GM12872 (cell line): ENCODE data around the gene KDF1.

Source experiments
- CTCF ChIP-seq: IDR thresholded peaks from 3 replicates; pipeline ENCODE4 v1.5.1; 2011; ENCODE audit warnings: low read depth, mild to moderate bottlenecking, low read length, moderate library complexity; ENCODE audit not compliant: insufficient read depth

Gene KDF1

DNA sequence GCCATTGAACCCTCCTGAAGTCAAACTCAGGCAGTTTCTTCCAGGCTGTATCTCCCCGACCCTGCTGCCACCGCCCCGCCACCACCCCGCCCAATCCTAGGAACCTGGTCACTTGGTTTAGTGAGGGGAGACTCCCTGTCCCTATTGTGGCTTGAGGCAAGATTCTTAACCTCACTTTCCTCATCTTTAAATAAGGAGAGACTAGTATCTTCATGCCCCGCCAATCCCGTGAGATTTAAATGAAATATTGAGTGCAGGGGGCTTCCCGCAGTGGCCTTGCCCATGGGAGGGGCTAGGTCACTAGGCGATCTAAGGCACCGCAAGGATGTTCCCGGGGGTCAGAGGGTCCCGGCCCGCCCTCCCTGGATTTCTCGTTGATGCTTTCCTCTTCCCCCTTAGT, 998 bp downstream of the KDF1 start:
- TF ChIP-seq CTCF = no peak

DNA sequence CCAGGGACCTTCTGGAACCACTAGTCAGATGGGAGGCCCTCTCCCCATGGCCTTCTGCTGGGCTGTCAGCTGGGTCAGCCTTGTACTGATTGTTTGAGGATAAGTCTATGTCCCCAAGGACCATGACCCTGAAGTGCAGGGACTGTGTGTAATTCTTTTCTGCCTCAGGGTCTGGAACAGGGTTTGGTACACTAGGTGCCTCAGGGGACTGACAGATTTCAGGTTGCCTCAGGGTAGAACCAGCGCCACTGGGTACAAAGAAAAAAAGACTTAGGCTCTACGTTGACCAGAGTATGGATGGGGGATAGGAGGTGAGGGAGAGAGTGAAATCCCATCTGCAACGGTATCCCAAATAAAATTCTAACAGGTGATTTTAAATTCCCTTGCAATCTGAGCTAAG, 3.0 kb downstream of the KDF1 start:
- TF ChIP-seq CTCF = no peak

GRCh38 chr1:26956321-26956720, 3.9 kb downstream of the KDF1 start:
- no peak for TF ChIP-seq CTCF

DNA sequence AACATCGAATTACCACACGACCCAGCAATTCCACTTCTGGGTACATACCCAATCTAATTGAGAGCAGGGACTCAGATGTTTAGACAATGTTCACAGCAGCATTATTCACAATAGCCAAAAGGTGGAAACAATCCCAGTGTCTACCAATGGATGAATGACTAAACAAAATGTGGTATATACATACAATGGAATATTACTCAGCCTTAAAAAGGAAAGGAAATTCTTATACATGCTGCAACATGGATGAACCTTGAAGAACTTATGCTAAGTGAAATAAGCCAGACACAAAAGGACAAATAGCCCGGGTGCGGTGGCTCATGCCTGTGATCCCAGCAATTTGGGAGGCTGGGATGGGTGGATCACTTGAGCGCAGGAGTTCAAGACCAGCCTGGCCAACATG, 6.9 kb downstream of the KDF1 start:
- TF ChIP-seq CTCF = no peak

GRCh38 chr1:26951821-26952497, 8.3 kb downstream of the KDF1 start:
- TF ChIP-seq CTCF = no peak

DNA sequence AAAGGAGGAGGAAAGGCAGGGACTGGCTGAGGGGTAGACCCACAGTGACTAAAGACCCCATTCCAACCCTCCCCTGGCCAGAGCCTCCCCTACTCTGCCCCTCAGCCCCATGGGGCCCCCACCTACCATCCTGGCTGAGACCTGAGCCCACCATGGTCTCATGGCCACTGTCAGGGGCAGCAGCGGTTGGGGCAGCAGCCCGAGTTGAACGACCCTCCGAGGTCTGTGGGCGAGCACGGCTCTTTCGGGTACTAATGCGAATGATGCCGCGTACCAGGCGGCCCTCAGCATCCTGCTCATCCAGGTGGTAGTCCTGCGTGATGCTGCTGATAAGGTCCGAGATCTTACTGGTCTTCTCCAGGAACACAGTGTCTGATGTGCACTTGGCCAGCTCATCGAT, 9.1 kb downstream of the KDF1 start:
- no peak for TF ChIP-seq CTCF

- no peak for TF ChIP-seq CTCF
Measured at GRCh38 chr1:26950602-26951001, 9.7 kb downstream of the KDF1 start.

- no peak for TF ChIP-seq CTCF
Measured at GRCh38 chr1:26949926-26950319, 10.3 kb downstream of the KDF1 start.
